K562 (cell line): Measurements from ENCODE around the gene TANK. TPM values are rescaled to one million over a fixed set of nuclear protein-coding genes. Genes with fewer than 3 reads are reported as not detected.

Experiments used
- CHD2 ChIP-seq: IDR thresholded peaks from 2 replicates; pipeline ENCODE4 v1.6.1; 2011; ENCODE audit warnings: low read depth, low read length
- CREB3L1 ChIP-seq: fragments of 450-650 bp; IDR thresholded peaks from 2 replicates; pipeline ENCODE4 v1.6.1; 2014; ENCODE audit warnings: low read depth, mild to moderate bottlenecking, moderate library complexity, borderline replicate concordance
- E2F6 ChIP-seq, 2 experiments: IDR thresholded peaks; 2 replicates each; pipeline ENCODE4 v1.6.1; 2011; ENCODE audit warnings: borderline replicate concordance in 1 of 2, control low read depth in 1 of 2, low read depth in 1 of 2, low read length in 1 of 2, mild to moderate bottlenecking in 1 of 2, mixed read lengths in 1 of 2, moderate library complexity in 1 of 2; ENCODE audit not compliant: insufficient read depth in 1 of 2, insufficient read length in 1 of 2, poor library complexity in 1 of 2, severe bottlenecking in 1 of 2; ENCODE audit errors: extremely low read depth in 1 of 2
- L3MBTL2 ChIP-seq: fragments of 450-650 bp; IDR thresholded peaks from 2 replicates; pipeline ENCODE4 v1.6.1; 2016; ENCODE audit warnings: mild to moderate bottlenecking, moderate library complexity
- RAD51 ChIP-seq: fragments of 450-650 bp; IDR thresholded peaks from 2 replicates; pipeline ENCODE4 v1.7.1; 2016; ENCODE audit warnings: low read depth, mild to moderate bottlenecking, borderline replicate concordance
- SREBF2 ChIP-seq: sonication (generic); formaldehyde crosslinking; IDR thresholded peaks from 2 replicates; pipeline ENCODE4 v1.4.0; 2020; ENCODE audit warnings: mild to moderate bottlenecking, missing genetic modification reagents
- ZNF146 ChIP-seq: IDR thresholded peaks from one replicate; pipeline ENCODE4 v1.6.1; 2018; ENCODE audit warnings: missing compliant biosample characterization; ENCODE audit not compliant: unreplicated experiment
- ZNF316 ChIP-seq: fragments of 450-650 bp; IDR thresholded peaks from 2 replicates; pipeline ENCODE4 v1.6.1; 2016
- polyA plus RNA-seq, 8 experiments: library from polyadenylated mRNA; depleted of rRNA in 4 of 8; stranded (reverse) in 5 of 8; unstranded in 3 of 8; fragments of >200 nt; fragmentation: Nextera tagmentation in 2 of 8; fragmentation: Illumina TruSeq in 1 of 8; extraction: Ambion mirVana in 2 of 8; extraction: Trizol in 1 of 8; gene quantifications; 2 replicates each; pipeline versions ENCODE4 v1.2.1 to v1.2.3, GENCODE V29; 2011 to 2014; ENCODE audit warnings: inconsistent platforms in 1 of 8, missing spikeins in 1 of 8
- total RNA-seq, 7 experiments: library from RNA; depleted of rRNA in 6 of 7; stranded (reverse); fragments of >200 nt in 6 of 7; fragmentation: Illumina TruSeq in 2 of 7; extraction: Trizol in 2 of 7; gene quantifications; 2 replicates each; pipeline versions ENCODE4 v1.2.1 to v1.2.3, GENCODE V29; 2011 to 2021; ENCODE audit warnings: low replicate concordance in 1 of 7

TANK gene
- total and polyA plus RNA-seq, 9 of the 15 experiments (the other 6 are each of a cell fraction or from before 2014, with no cell fraction given) = 43.0 to 91.5 (median 54.4) TPM

- TF ChIP-seq E2F6 (IDR thresholded peaks at IDR 0.05; ENCODE audit: borderline replicate concordance in 1 of 2, extremely low read depth in 1 of 2, insufficient read depth in 1 of 2, insufficient read length in 1 of 2, low read depth in 1 of 2, low read length in 1 of 2, poor library complexity in 1 of 2, severe bottlenecking in 1 of 2) = peak in 1 of 2 experiments; percentile 13
- 0 out of 2 replicates have a peak, but pooled peaks have one; percentile 6 for TF ChIP-seq ZNF316
- TF ChIP-seq ZNF146 (CRISPR knock-in tag) = no peak
- TF ChIP-seq L3MBTL2 = peak; percentile 46; the same call in 1 of the 2 replicates
- TF ChIP-seq CHD2 = peak; percentile 84
- no peak for TF ChIP-seq CREB3L1
- no peak for TF ChIP-seq SREBF2 (CRISPR knock-in tag)
- no peak for TF ChIP-seq RAD51
- TF ChIP-seq, all 486 proteins: peak for 8
Observed at GRCh38 chr2:161130354-161130753, 29.9 kb upstream of the TANK start (continued).
